H1 (cell line): ENCODE measurements around the gene CSGALNACT2.

ENCODE experiments used
- CBX8 ChIP-seq: fragments of 300-800, 300-1000 bp; sonication (generic); IDR thresholded peaks from 2 replicates; pipeline ENCODE4 v1.7.1; 2016; ENCODE audit warnings: low read depth, low read length, borderline replicate concordance
- CHD2 ChIP-seq: IDR thresholded peaks from 2 replicates; pipeline ENCODE4 v1.6.1; 2012; ENCODE audit warnings: low read length, improper control_type of control experiment
- CTCF ChIP-seq, 3 experiments: IDR thresholded peaks; 1 replicate in 2 of 3; 2 replicates in 1 of 3; pipeline versions ENCODE4 v1.5.1 to v1.6.1; 2011; ENCODE audit warnings: low read length in 3 of 3, mild to moderate bottlenecking in 3 of 3, inconsistent platforms in 2 of 3, low read depth in 1 of 3, moderate library complexity in 1 of 3; ENCODE audit not compliant: insufficient read depth in 1 of 3; ENCODE audit errors: control extremely low read depth in 1 of 3
- EP300 ChIP-seq, 2 experiments: IDR thresholded peaks; 1 replicate in 1 of 2; 2 replicates in 1 of 2; pipeline ENCODE4 v1.6.1; 2011 to 2012; ENCODE audit warnings: low read depth in 2 of 2, low read length in 2 of 2, mild to moderate bottlenecking in 2 of 2, borderline replicate concordance in 1 of 2, inconsistent platforms in 1 of 2, moderate library complexity in 1 of 2
- JUND ChIP-seq: IDR thresholded peaks from 2 replicates; pipeline ENCODE4 v1.6.1; 2011; ENCODE audit warnings: mild to moderate bottlenecking, improper control_type of control experiment, low read length
- KDM1A ChIP-seq: fragments of 200-600, 300-600 bp; sonication (generic); IDR thresholded peaks from 2 replicates; pipeline ENCODE4 v1.7.1; 2016; ENCODE audit warnings: mild to moderate bottlenecking, low read length, borderline replicate concordance
- KDM5A ChIP-seq: fragments of 200-600 bp; IDR thresholded peaks from 2 replicates; pipeline ENCODE4 v1.7.1; 2012; ENCODE audit warnings: mild to moderate bottlenecking, low read length, inconsistent platforms, mixed read lengths
- POLR2AphosphoS5 ChIP-seq: IDR thresholded peaks from 2 replicates; pipeline ENCODE4 v1.6.1; 2011; ENCODE audit warnings: low read depth, low read length
- RFX5 ChIP-seq: IDR thresholded peaks from 2 replicates; pipeline ENCODE4 v1.6.1; 2011; ENCODE audit warnings: low read depth, low read length, improper control_type of control experiment, borderline replicate concordance
- SIX5 ChIP-seq: IDR thresholded peaks from 2 replicates; pipeline ENCODE4 v1.6.1; 2011; ENCODE audit warnings: mild to moderate bottlenecking, low read depth, low read length
- YY1 ChIP-seq: IDR thresholded peaks from 2 replicates; pipeline ENCODE4 v1.6.1; 2011; ENCODE audit warnings: low read depth, mild to moderate bottlenecking, low read length

- no peak for TF ChIP-seq CTCF (IDR thresholded peaks at IDR 0.05; ENCODE audit: control extremely low read depth in 1 of 3, insufficient read depth in 1 of 3, low read depth in 1 of 3, low read length in 3 of 3)
- TF ChIP-seq KDM1A, result no peak
- no peak for TF ChIP-seq JUND
- no peak for TF ChIP-seq CBX8
- TF ChIP-seq SIX5, result no peak
- TF ChIP-seq CHD2, result no peak
- no peak for TF ChIP-seq POLR2AphosphoS5
- TF ChIP-seq RFX5, result no peak
- TF ChIP-seq YY1, result no peak
- no peak for TF ChIP-seq EP300 (IDR thresholded peaks at IDR 0.05; ENCODE audit: borderline replicate concordance in 1 of 2, low read depth in 2 of 2, low read length in 2 of 2)
- TF ChIP-seq KDM5A, result no peak
These were observed 47.9 kb downstream of the CSGALNACT2 start for GRCh38 chr10:43186150-43186549.
